ENCODE results near the gene CAMSAP1. TPM values are rescaled to one million over a fixed set of nuclear protein-coding genes. Genes with fewer than 3 reads are reported as not detected.

The CAMSAP1 gene
- total and polyA plus RNA-seq, 10 of the 15 experiments (the other 5 are each of a cell fraction or from before 2014, with no cell fraction given): 1.4 to 24.7 (median 8.0) TPM

DNA sequence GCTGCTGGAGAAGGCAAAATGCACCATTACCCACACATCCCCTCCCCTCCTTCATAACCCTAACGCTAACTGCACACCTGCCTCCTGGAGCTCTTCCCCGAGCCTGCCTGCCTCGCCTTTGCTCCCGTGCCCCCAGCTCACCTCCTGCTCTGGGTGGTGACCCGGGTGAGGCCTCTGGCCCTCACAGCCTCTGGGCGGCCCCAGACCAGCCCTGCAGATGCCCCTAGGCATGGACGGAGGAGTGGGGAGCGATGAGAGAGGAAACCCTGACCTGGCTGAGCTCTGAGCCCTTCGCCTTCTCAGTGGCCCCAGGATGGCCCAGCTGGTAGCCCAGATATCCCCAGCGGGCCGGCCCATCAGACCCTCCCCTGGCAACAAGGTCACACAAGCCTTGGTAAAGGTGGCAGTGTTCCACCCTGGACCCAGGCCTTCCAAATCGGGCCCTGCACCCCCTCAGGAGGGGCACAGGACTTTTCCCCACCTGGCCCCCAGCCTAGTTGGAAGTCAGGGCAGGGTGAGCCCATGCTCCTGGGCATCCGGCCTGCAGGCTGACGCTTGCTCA, 14.5 kb upstream of the CAMSAP1 start (continued):
- TF ChIP-seq, protein P1, sequence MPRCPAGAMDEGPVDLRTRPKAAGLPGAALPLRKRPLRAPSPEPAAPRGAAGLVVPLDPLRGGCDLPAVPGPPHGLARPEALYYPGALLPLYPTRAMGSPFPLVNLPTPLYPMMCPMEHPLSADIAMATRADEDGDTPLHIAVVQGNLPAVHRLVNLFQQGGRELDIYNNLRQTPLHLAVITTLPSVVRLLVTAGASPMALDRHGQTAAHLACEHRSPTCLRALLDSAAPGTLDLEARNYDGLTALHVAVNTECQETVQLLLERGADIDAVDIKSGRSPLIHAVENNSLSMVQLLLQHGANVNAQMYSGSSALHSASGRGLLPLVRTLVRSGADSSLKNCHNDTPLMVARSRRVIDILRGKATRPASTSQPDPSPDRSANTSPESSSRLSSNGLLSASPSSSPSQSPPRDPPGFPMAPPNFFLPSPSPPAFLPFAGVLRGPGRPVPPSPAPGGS (IDR thresholded peaks at IDR 0.05; ENCODE audit: borderline replicate concordance, insufficient read depth, low read depth, low read length, poor library complexity, severe bottlenecking): no peak
- TF ChIP-seq SMAD5 (IDR thresholded peaks at IDR 0.05; ENCODE audit: low read depth): no peak
- TF ChIP-seq, protein P2, sequence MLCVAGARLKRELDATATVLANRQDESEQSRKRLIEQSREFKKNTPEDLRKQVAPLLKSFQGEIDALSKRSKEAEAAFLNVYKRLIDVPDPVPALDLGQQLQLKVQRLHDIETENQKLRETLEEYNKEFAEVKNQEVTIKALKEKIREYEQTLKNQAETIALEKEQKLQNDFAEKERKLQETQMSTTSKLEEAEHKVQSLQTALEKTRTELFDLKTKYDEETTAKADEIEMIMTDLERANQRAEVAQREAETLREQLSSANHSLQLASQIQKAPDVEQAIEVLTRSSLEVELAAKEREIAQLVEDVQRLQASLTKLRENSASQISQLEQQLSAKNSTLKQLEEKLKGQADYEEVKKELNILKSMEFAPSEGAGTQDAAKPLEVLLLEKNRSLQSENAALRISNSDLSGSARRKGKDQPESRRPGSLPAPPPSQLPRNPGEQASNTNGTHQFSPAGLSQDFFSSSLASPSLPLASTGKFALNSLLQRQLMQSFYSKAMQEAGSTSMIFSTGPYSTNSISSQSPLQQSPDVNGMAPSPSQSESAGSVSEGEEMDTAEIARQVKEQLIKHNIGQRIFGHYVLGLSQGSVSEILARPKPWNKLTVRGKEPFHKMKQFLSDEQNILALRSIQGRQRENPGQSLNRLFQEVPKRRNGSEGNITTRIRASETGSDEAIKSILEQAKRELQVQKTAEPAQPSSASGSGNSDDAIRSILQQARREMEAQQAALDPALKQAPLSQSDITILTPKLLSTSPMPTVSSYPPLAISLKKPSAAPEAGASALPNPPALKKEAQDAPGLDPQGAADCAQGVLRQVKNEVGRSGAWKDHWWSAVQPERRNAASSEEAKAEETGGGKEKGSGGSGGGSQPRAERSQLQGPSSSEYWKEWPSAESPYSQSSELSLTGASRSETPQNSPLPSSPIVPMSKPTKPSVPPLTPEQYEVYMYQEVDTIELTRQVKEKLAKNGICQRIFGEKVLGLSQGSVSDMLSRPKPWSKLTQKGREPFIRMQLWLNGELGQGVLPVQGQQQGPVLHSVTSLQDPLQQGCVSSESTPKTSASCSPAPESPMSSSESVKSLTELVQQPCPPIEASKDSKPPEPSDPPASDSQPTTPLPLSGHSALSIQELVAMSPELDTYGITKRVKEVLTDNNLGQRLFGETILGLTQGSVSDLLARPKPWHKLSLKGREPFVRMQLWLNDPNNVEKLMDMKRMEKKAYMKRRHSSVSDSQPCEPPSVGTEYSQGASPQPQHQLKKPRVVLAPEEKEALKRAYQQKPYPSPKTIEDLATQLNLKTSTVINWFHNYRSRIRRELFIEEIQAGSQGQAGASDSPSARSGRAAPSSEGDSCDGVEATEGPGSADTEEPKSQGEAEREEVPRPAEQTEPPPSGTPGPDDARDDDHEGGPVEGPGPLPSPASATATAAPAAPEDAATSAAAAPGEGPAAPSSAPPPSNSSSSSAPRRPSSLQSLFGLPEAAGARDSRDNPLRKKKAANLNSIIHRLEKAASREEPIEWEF (IDR thresholded peaks at IDR 0.05; ENCODE audit: insufficient replicate concordance, low read depth, low read length): no peak
- TF ChIP-seq POLR2AphosphoS2 (IDR thresholded peaks at IDR 0.05; ENCODE audit: low read depth, low read length): no peak
